ENCODE data around the gene DEFB113. TPM values are rescaled to one million over a fixed set of nuclear protein-coding genes. Genes with fewer than 3 reads are reported as not detected.

DEFB113 gene
- total RNA-seq, 4 donors from 2014 or later = not detected

DNA sequence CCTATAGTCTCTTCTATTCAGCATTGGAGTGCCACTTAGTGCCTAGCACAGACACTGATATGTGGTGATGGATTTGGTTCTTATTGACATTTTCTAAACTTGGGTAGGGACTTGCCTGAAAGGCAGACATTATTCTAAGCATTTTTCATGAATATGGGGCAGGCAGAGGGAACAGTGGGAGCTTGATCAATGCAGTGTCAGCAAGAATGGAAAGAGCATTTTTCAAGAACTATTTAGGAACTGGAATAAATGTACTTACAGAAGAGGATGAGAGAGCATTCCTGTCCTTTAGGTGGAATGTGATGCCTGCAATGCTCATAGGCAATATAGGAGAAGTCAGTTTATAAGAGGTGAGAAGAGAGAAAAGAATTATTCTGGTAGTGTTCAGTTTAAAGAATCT, 31.6 kb downstream of the DEFB113 start:
- TF ChIP-seq, protein P1, sequence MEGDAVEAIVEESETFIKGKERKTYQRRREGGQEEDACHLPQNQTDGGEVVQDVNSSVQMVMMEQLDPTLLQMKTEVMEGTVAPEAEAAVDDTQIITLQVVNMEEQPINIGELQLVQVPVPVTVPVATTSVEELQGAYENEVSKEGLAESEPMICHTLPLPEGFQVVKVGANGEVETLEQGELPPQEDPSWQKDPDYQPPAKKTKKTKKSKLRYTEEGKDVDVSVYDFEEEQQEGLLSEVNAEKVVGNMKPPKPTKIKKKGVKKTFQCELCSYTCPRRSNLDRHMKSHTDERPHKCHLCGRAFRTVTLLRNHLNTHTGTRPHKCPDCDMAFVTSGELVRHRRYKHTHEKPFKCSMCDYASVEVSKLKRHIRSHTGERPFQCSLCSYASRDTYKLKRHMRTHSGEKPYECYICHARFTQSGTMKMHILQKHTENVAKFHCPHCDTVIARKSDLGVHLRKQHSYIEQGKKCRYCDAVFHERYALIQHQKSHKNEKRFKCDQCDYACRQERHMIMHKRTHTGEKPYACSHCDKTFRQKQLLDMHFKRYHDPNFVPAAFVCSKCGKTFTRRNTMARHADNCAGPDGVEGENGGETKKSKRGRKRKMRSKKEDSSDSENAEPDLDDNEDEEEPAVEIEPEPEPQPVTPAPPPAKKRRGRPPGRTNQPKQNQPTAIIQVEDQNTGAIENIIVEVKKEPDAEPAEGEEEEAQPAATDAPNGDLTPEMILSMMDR (IDR thresholded peaks at IDR 0.05) = no peak
- no peak for DNase-seq (ENCODE audit: low spot score)
- ATAC-seq (ENCODE audit: low FRiP score) = no peak

DNA sequence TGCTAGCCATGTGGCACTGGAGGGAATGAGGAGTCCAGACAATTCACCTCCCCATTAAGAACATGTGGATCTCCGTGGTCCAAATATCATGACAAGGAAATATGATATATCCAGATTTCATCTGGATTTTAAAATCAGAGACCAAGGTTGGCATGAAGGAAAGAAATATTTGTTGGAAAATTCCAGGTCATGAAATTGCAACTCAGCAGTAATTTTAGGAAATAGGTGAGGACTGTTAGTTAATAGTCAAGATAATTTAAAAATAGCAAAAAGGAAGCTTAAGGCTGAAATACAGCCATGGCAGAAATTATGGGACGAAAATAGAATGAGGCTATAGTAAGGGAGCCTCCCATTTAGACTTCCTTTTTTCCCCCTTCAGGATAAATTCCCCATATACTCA, 32.4 kb downstream of the DEFB113 start:
- TF ChIP-seq, protein P1 (IDR thresholded peaks at IDR 0.05) = no peak
- no peak for DNase-seq (ENCODE audit: low spot score)
- no peak for ATAC-seq (ENCODE audit: low FRiP score)

- DNase-seq (ENCODE audit: low spot score) (no peak), ATAC-seq (ENCODE audit: low FRiP score) (no peak)
- TF ChIP-seq, protein P1 (IDR thresholded peaks at IDR 0.05) = no peak
Measured at GRCh38 chr6:49935387-49935786, 34.0 kb downstream of the DEFB113 start.

GRCh38 chr6:49934770-49935169, 34.7 kb downstream of the DEFB113 start:
- ATAC-seq (ENCODE audit: low FRiP score) = no peak
- no peak for DNase-seq (ENCODE audit: low spot score)
- TF ChIP-seq, protein P1 (IDR thresholded peaks at IDR 0.05) = no peak

GRCh38 chr6:49933526-49933925, 35.9 kb downstream of the DEFB113 start:
- ATAC-seq (ENCODE audit: low FRiP score) = no peak
- TF ChIP-seq, protein P1 (IDR thresholded peaks at IDR 0.05) = no peak
- no peak for DNase-seq (ENCODE audit: low spot score)

- DNase-seq (ENCODE audit: low spot score) (no peak), ATAC-seq (ENCODE audit: low FRiP score) (no peak)
- TF ChIP-seq, protein P1 (IDR thresholded peaks at IDR 0.05) = no peak
Measured at GRCh38 chr6:49929340-49929739, 40.1 kb downstream of the DEFB113 start.

DNA sequence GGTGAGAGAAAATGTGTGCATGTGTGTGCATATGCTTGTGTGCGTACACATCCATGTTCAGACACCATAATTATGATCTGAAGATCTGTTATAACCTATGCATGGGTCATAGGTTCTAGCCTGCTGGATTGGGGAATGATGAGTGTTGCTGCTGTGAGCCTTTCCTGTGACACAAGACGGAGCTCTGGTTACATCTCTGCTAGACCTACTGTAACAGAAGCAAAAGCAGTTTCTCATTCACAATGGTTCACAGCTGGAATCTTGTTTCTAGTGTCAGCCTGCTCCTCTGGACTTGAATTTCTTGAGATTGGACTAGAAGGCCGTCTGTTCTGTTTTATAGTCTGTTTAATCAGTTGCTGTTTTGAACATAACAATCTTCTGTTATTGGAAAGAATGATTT, 45.6 kb downstream of the DEFB113 start:
- TF ChIP-seq, protein P1 (IDR thresholded peaks at IDR 0.05) = no peak
- DNase-seq (ENCODE audit: low spot score) = no peak
- no peak for ATAC-seq (ENCODE audit: low FRiP score)
